Measurements from ENCODE around the gene ZNG1B.
"Not testable (repeated sequence)": the region's sequence is repeated elsewhere in the genome, so short reads cannot be mapped to it uniquely, and the experiment has no call there.

DNA sequence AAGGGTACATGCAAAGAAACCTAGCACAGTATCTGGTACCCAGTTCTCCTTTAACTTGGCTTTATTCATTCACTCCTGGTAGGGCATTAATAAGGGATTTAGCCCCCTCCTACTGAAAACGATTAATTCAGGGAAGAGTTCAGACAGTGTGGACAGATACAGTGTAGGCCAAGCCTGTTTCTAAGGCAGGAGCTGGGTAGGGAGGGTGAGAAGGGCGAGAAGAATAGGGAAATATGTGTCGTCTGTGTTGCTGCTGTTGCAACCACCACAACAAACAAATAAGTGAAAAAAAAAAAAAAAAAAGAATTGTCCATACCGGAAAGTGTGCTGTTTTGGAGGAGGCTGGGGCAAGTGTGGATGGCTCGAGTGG, 103.3 kb downstream of the ZNG1B start:
- TF ChIP-seq, protein P1, sequence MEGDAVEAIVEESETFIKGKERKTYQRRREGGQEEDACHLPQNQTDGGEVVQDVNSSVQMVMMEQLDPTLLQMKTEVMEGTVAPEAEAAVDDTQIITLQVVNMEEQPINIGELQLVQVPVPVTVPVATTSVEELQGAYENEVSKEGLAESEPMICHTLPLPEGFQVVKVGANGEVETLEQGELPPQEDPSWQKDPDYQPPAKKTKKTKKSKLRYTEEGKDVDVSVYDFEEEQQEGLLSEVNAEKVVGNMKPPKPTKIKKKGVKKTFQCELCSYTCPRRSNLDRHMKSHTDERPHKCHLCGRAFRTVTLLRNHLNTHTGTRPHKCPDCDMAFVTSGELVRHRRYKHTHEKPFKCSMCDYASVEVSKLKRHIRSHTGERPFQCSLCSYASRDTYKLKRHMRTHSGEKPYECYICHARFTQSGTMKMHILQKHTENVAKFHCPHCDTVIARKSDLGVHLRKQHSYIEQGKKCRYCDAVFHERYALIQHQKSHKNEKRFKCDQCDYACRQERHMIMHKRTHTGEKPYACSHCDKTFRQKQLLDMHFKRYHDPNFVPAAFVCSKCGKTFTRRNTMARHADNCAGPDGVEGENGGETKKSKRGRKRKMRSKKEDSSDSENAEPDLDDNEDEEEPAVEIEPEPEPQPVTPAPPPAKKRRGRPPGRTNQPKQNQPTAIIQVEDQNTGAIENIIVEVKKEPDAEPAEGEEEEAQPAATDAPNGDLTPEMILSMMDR (conservative IDR thresholded peaks at IDR 0.05; ENCODE audit: low read depth in 2 of 2) = not testable (repeated sequence)
- not testable (repeated sequence) for TF ChIP-seq JUNB (IDR thresholded peaks at IDR 0.05; ENCODE audit: unreplicated experiment); NANOG (IDR thresholded peaks at IDR 0.05; ENCODE audit: borderline replicate concordance); EZH2phosphoT487 (IDR thresholded peaks at IDR 0.05; ENCODE audit: unreplicated experiment)
- peak; percentile 60 for TF ChIP-seq EZH2 (IDR thresholded peaks at IDR 0.05; ENCODE audit: low read depth, unreplicated experiment)
- TF ChIP-seq, protein P2, sequence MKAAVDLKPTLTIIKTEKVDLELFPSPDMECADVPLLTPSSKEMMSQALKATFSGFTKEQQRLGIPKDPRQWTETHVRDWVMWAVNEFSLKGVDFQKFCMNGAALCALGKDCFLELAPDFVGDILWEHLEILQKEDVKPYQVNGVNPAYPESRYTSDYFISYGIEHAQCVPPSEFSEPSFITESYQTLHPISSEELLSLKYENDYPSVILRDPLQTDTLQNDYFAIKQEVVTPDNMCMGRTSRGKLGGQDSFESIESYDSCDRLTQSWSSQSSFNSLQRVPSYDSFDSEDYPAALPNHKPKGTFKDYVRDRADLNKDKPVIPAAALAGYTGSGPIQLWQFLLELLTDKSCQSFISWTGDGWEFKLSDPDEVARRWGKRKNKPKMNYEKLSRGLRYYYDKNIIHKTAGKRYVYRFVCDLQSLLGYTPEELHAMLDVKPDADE (IDR thresholded peaks at IDR 0.05) = not testable (repeated sequence)
